Measurements from ENCODE around the gene CACNG1.

CACNG1 gene

GRCh38 chr17:67054011-67054591 is 9.7 kb downstream of the CACNG1 start:
- H3K9me3 Mint-ChIP-seq, result peaks cover 7% of the 10 kb centered on the region
- DNase-seq, result no peak
- no peak overlapping the region for H3K4me3 Mint-ChIP-seq
- no peaks in the 10 kb centered on the region for H3K27me3 Mint-ChIP-seq (ENCODE audit: low read depth, poor library complexity)
- no peak for TF ChIP-seq CTCF (IDR thresholded peaks at IDR 0.05)
- H3K36me3 Mint-ChIP-seq (ENCODE audit: low read depth), result no peaks in the 10 kb centered on the region
- H3K4me1 Mint-ChIP-seq, result peaks cover 6% of the 10 kb centered on the region
- H3K27ac Mint-ChIP-seq, result no peak overlapping the region

- Mint-ChIP-seq H3K36me3 (ENCODE audit: low read depth) (no peaks in the 10 kb centered on the region), H3K4me3 (no peak overlapping the region), H3K27me3 (ENCODE audit: low read depth, poor library complexity) (no peaks in the 10 kb centered on the region), H3K4me1 (peaks cover 6% of the 10 kb centered on the region), H3K27ac (no peak overlapping the region), H3K9me3 (peaks cover 1% of the 10 kb centered on the region)
- no peak for DNase-seq
- TF ChIP-seq CTCF (IDR thresholded peaks at IDR 0.05), result no peak
Observed at GRCh38 chr17:67054608-67055007, 10.3 kb downstream of the CACNG1 start.

GRCh38 chr17:67055041-67055443 is 10.7 kb downstream of the CACNG1 start:
- Mint-ChIP-seq H3K36me3 (ENCODE audit: low read depth) (no peaks in the 10 kb centered on the region), H3K4me3 (no peak overlapping the region), H3K27me3 (ENCODE audit: low read depth, poor library complexity) (no peaks in the 10 kb centered on the region), H3K4me1 (peaks cover 6% of the 10 kb centered on the region), H3K9me3 (no peaks in the 10 kb centered on the region), H3K27ac (no peak overlapping the region)
- no peak for TF ChIP-seq CTCF (IDR thresholded peaks at IDR 0.05)
- DNase-seq, result no peak

- Mint-ChIP-seq H3K9me3 (peaks cover 5% of the 10 kb centered on the region), H3K27ac (no peak overlapping the region), H3K27me3 (ENCODE audit: low read depth, poor library complexity) (peaks cover 2% of the 10 kb centered on the region), H3K4me3 (no peak overlapping the region), H3K4me1 (peaks cover 6% of the 10 kb centered on the region), H3K36me3 (ENCODE audit: low read depth) (peaks cover 5% of the 10 kb centered on the region)
- TF ChIP-seq CTCF (IDR thresholded peaks at IDR 0.05), result no peak
- DNase-seq, result no peak
Observed at GRCh38 chr17:67055811-67056745, 11.7 kb downstream of the CACNG1 start.

- TF ChIP-seq CTCF (IDR thresholded peaks at IDR 0.05), result no peak
- no peak for DNase-seq
- peaks cover 5% of the 10 kb centered on the region for H3K9me3 Mint-ChIP-seq
- H3K36me3 Mint-ChIP-seq (ENCODE audit: low read depth), result peaks cover 5% of the 10 kb centered on the region
- H3K27me3 Mint-ChIP-seq (ENCODE audit: low read depth, poor library complexity), result peaks cover 2% of the 10 kb centered on the region
- no peak overlapping the region for H3K27ac Mint-ChIP-seq
- peaks cover 6% of the 10 kb centered on the region for H3K4me1 Mint-ChIP-seq
- H3K4me3 Mint-ChIP-seq, result no peak overlapping the region
Observed at GRCh38 chr17:67056746-67057490, 12.6 kb downstream of the CACNG1 start.
